Heart right ventricle (tissue), 16 donors: ENCODE measurements around the gene DCN. TPM values are rescaled to one million over a fixed set of nuclear protein-coding genes. Genes with fewer than 3 reads are reported as not detected.

ENCODE experiments used
- ATAC-seq, 8 donors: fragments of 200-7000 bp; cut with Tn5 transposase; one replicate each; pipeline ENCODE4 v1.9.1; 2020; ENCODE audit warnings: mild to moderate bottlenecking in 8 of 8, moderate library complexity in 8 of 8, moderate number of reproducible peaks in 1 of 8
- DNase-seq, 2 donors: peaks; one replicate each; pipeline ENCODE4 v3.0.0-alpha.2; 2020
- H3K27ac ChIP-seq, 10 donors: fragments of 200-600 bp; sonication (generic) in 2 of 10; one replicate each; pipeline versions ENCODE4 v1.5.0 to v1.8.0; 2020 to 2022; ENCODE audit warnings: mild to moderate bottlenecking in 3 of 10
- H3K27me3 ChIP-seq, 7 donors: fragments of 200-600 bp; one replicate each; pipeline ENCODE4 v1.8.0; 2021 to 2022; ENCODE audit warnings: mild to moderate bottlenecking in 2 of 7
- H3K36me3 ChIP-seq, 9 donors: fragments of 200-600 bp; sonication (generic) in 1 of 9; one replicate each; pipeline versions ENCODE4 v1.5.0 to v1.8.0; 2020 to 2022; ENCODE audit warnings: mild to moderate bottlenecking in 2 of 9
- H3K4me1 ChIP-seq, 9 donors: fragments of 200-600 bp; sonication (generic) in 1 of 9; one replicate each; pipeline versions ENCODE4 v1.5.0 to v1.8.0; 2020 to 2022; ENCODE audit warnings: mild to moderate bottlenecking in 4 of 9
- H3K4me3 ChIP-seq, 10 donors: fragments of 200-600 bp; sonication (generic) in 2 of 10; one replicate each; pipeline versions ENCODE4 v1.5.0 to v1.8.0; 2020 to 2022; ENCODE audit warnings: mild to moderate bottlenecking in 7 of 10, moderate library complexity in 2 of 10
- H3K9me3 ChIP-seq, 11 donors: fragments of 200-600 bp in 10 of 11; sonication (generic) in 2 of 11; one replicate each; pipeline versions ENCODE4 v1.5.0 to v1.8.0; 2013 to 2022; ENCODE audit warnings: mild to moderate bottlenecking in 2 of 11, control low read depth in 1 of 11, moderate library complexity in 1 of 11
- CTCF ChIP-seq, 9 donors: fragments of 200-600 bp; sonication (generic) in 2 of 9; IDR thresholded peaks; one replicate each; pipeline versions ENCODE4 v1.5.0 to v1.8.0; 2021 to 2022; ENCODE audit warnings: antibody characterized with exemption in 9 of 9, mild to moderate bottlenecking in 5 of 9, moderate library complexity in 1 of 9
- WGBS, 2 donors: extraction: QIAGEN DNeasy Blood & Tissue Kit; methylation state at CpG; one replicate each; pipeline ENCODE4 v1.1.7; 2013; ENCODE audit warnings: inconsistent platforms in 1 of 2; 5-methylcytosine and 5-hydroxymethylcytosine counted together
- intact Hi-C, 10 donors: fragments of 100-400 bp; cut with DNase I; formaldehyde crosslinking; loops; one replicate each; pipeline versions ENCODE4 v1.11.1 to v1.14.2; 2022
- polyA plus RNA-seq, 2 donors: library from polyadenylated mRNA; stranded (reverse); fragments of 200-250 nt; gene quantifications; one replicate each; pipeline ENCODE4 v1.2.3, GENCODE V29; 2013
- total RNA-seq, 10 donors: library from RNA; stranded (reverse); fragmentation: NEBNext Ultra II Directional in 3 of 10; extraction: Animal tissue kit (Norgen Biotek cat#: 25700) in 3 of 10; gene quantifications; one replicate each; pipeline versions ENCODE4 v1.2.1 to v1.2.4, GENCODE V29; 2021 to 2023
- donor health status: Arrhythmogenic right ventricular cardiomyopathy.
- donor health status: ischemic (EF 13 %, LVEDD 7.1; RV severe dilation, severe dysfunction).
- donor health status: healthy with polysubstance abuse.
- donor health status: DM: no; HTN: yes; CAD: no.
- donor health status: DM: no; HTN: no; CAD: no.
- donor health status: ischemic (EF 25% LVEDD 6.9; RV normal size, moderate dysfunction).
- donor health status: ischemic (EF 25% LVEDD 5.7; RV mildly dilated, moderate dysfunction).
- donor health status: healthy.
- donor health status: DM: yes; HTN: yes; CAD: no.
- donor health status: Ischemic cardiomyopathy.
- donor health status: ischemic (EF 35%, LVEDD 5.7; RV mildly dilated, moderate dysfunction).
- donor health status: nonischemic (EF 11% LVEDD 7.7; RV severe dilation, severe dysfunction).
- donor health status: DM: yes; HTN: yes; CAD: no.
- donor health status: PGD.
- donor health status: ischemic (EF 29% LVEDD 5.4; RV normal size, mild dysfunction).
- donor health status: nonischemic (EF 23%, LVEDD 6.1; RV moderate dilation, normal function).

DCN gene
- total and polyA plus RNA-seq, 12 donors: 286 to 1,072 (median 557) TPM

GRCh38 chr12:91144053-91144452 is 38.6 kb downstream of the DCN start:
- Histone ChIP-seq H3K9me3 (no peaks in the 10 kb centered on the region), H3K27ac (no peak overlapping the region), H3K36me3 (peaks cover 0 to 31% (median 0%) of the 10 kb centered on the region in 9 donors), H3K4me1 (peaks cover 0 to 22% (median 6%) of the 10 kb centered on the region in 9 donors), H3K27me3 (no peaks in the 10 kb centered on the region), H3K4me3 (no peak overlapping the region)
- no peak for TF ChIP-seq CTCF (IDR thresholded peaks at IDR 0.05)
- DNase-seq (no peak), ATAC-seq (no peak)
- intact Hi-C loops: no loop called here
- 86 to 93% methylated on average over 2 of the region's 2 CpGs for WGBS, 2 donors

- no peaks in the 10 kb centered on the region for H3K9me3 ChIP-seq
- WGBS, 2 donors: 75 to 76% methylated on average over 3 of the region's 3 CpGs
- intact Hi-C loops: no loop called here
- H3K36me3 ChIP-seq: peaks cover 0 to 23% (median 0%) of the 10 kb centered on the region in 9 donors
- no peak overlapping the region for H3K4me3 ChIP-seq
- peak overlapping the region in 7 of 10 donors; percentile 27 to 76 (median 69) for H3K27ac ChIP-seq
- ATAC-seq: no peak
- no peaks in the 10 kb centered on the region for H3K27me3 ChIP-seq
- DNase-seq: no peak
- H3K4me1 ChIP-seq: peaks cover 0 to 28% (median 6%) of the 10 kb centered on the region in 9 donors
- no peak for TF ChIP-seq CTCF (IDR thresholded peaks at IDR 0.05)
These were observed 39.4 kb downstream of the DCN start for GRCh38 chr12:91143206-91143605.

GRCh38 chr12:91142221-91142631 is 40.4 kb downstream of the DCN start:
- no peak overlapping the region for H3K4me3 ChIP-seq
- DNase-seq (peak in 1 of 2 donors; percentile 11), ATAC-seq (peak in 7 of 8 donors; percentile 66 to 87 (median 77))
- 46 to 60% methylated on average over 3 of the region's 3 CpGs for WGBS, 2 donors
- H3K27ac ChIP-seq: peak overlapping the region in 8 of 10 donors; percentile 7 to 77 (median 70)
- intact Hi-C loops: no loop called here
- TF ChIP-seq CTCF (IDR thresholded peaks at IDR 0.05): no peak
- H3K27me3 ChIP-seq: no peaks in the 10 kb centered on the region
- H3K36me3 ChIP-seq: peaks cover 0 to 23% (median 0%) of the 10 kb centered on the region in 9 donors
- no peaks in the 10 kb centered on the region for H3K9me3 ChIP-seq
- H3K4me1 ChIP-seq: peaks cover 0 to 35% (median 11%) of the 10 kb centered on the region in 9 donors

- intact Hi-C loops: no loop called here
- H3K27me3 ChIP-seq: no peaks in the 10 kb centered on the region
- H3K4me1 ChIP-seq: peaks cover 0 to 35% (median 11%) of the 10 kb centered on the region in 9 donors
- WGBS, 2 donors: 55 to 76% methylated on average over 1 of the region's 1 CpG
- H3K4me3 ChIP-seq: no peak overlapping the region
- no peaks in the 10 kb centered on the region for H3K9me3 ChIP-seq
- peak overlapping the region in 9 of 10 donors; percentile 11 to 77 (median 71) for H3K27ac ChIP-seq
- DNase-seq (peak in 1 of 2 donors; percentile 19), ATAC-seq (peak in 7 of 8 donors; percentile 49 to 76 (median 73))
- TF ChIP-seq CTCF (IDR thresholded peaks at IDR 0.05): no peak
- peaks cover 0 to 10% (median 0%) of the 10 kb centered on the region in 9 donors for H3K36me3 ChIP-seq
These were observed 42.3 kb downstream of the DCN start for GRCh38 chr12:91140026-91140931.
